ENCODE data around the gene VTI1A. TPM values are rescaled to one million over a fixed set of nuclear protein-coding genes. Genes with fewer than 3 reads are reported as not detected.

VTI1A gene
- total RNA-seq, 1 experiment from 2014 or later: 18.1 TPM

Small RNA genes within 50 kb of the gene (microRNA-seq; reads per million reads assigned to microRNA genes)
- not detected for gene MIR4295 (ENCODE audit: borderline number of aligned reads, borderline replicate concordance)

Other genes starting within 250 kb of the VTI1A start
- gene TECTB, start 163.8 kb upstream of the VTI1A start, total RNA-seq (2021): not detected in 2 replicates
- gene ACSL5, start 73.1 kb upstream of the VTI1A start, total RNA-seq (2021): 11.7 and 21.4 TPM in 2 replicates
- gene ZDHHC6, start 301 bp upstream of the VTI1A start, total RNA-seq (2021): 14.0 and 24.2 TPM in 2 replicates